Astrocyte (in vitro differentiated cells and primary cell): ENCODE measurements around the gene TRIM7. TPM values are rescaled to one million over a fixed set of nuclear protein-coding genes. Genes with fewer than 3 reads are reported as not detected.

Source experiments
- DNase-seq: peaks from one replicate; pipeline ENCODE4 v3.0.0-alpha.2; 2010; ENCODE audit warnings: low read depth
- FAIRE-seq: peaks from 2 replicates; lab custom pipeline; 2011; peaks lifted over from hg19 to GRCh38; lab: Jason Lieb, UNC
- H2AFZ ChIP-seq: 2 replicates; pipeline ENCODE4 v1.6.0; 2012; ENCODE audit warnings: low read depth, low read length, inconsistent platforms
- H3K27ac ChIP-seq: 2 replicates; pipeline ENCODE4 v1.5.1; 2011; ENCODE audit warnings: low read depth, low read length, inconsistent platforms
- H3K27me3 ChIP-seq: 2 replicates; pipeline ENCODE4 v1.6.0; 2011; ENCODE audit warnings: low read length, inconsistent platforms; ENCODE audit not compliant: insufficient read depth
- H3K36me3 ChIP-seq: 2 replicates; pipeline ENCODE4 v1.5.1; 2011; ENCODE audit warnings: low read length, inconsistent platforms; ENCODE audit not compliant: insufficient read depth
- H3K4me1 ChIP-seq: 2 replicates; pipeline ENCODE4 v1.5.1; 2011; ENCODE audit warnings: low read length, inconsistent platforms; ENCODE audit not compliant: insufficient read depth
- H3K4me2 ChIP-seq: 2 replicates; pipeline ENCODE4 v1.6.0; 2012; ENCODE audit warnings: low read length, inconsistent platforms
- H3K4me3 ChIP-seq: 2 replicates; pipeline ENCODE4 v1.5.1; 2011; ENCODE audit warnings: low read depth, mild to moderate bottlenecking, low read length, inconsistent platforms; ENCODE audit not compliant: insufficient read depth
- H3K79me2 ChIP-seq: 2 replicates; pipeline ENCODE4 v1.6.0; 2012; ENCODE audit warnings: mild to moderate bottlenecking, low read length, inconsistent platforms; ENCODE audit not compliant: insufficient read depth
- H3K9ac ChIP-seq: 2 replicates; pipeline ENCODE4 v1.6.0; 2012; ENCODE audit warnings: mild to moderate bottlenecking, low read length, inconsistent platforms
- H3K9me3 ChIP-seq: 2 replicates; pipeline ENCODE4 v1.5.1; 2012; ENCODE audit warnings: low read depth, mild to moderate bottlenecking, low read length, inconsistent platforms; ENCODE audit not compliant: insufficient read depth
- H4K20me1 ChIP-seq: 2 replicates; pipeline ENCODE4 v1.6.0; 2012; ENCODE audit warnings: low read length, inconsistent platforms; ENCODE audit not compliant: insufficient read depth
- H3K27ac Mint-ChIP-seq: one replicate; pipeline ENCODE4 v1.8.0; 2021; ENCODE audit warnings: mild to moderate bottlenecking, mixed read lengths; ENCODE audit not compliant: unreplicated experiment
- H3K27me3 Mint-ChIP-seq: one replicate; pipeline ENCODE4 v1.8.0; 2021; ENCODE audit warnings: low read depth, mixed read lengths; ENCODE audit not compliant: unreplicated experiment
- H3K36me3 Mint-ChIP-seq: one replicate; pipeline ENCODE4 v1.8.0; 2021; ENCODE audit warnings: low read depth, mixed read lengths; ENCODE audit not compliant: unreplicated experiment
- H3K4me1 Mint-ChIP-seq: one replicate; pipeline ENCODE4 v1.8.0; 2021; ENCODE audit warnings: low read depth, mixed read lengths; ENCODE audit not compliant: unreplicated experiment
- H3K4me3 Mint-ChIP-seq: one replicate; pipeline ENCODE4 v1.8.0; 2021; ENCODE audit warnings: mild to moderate bottlenecking, moderate library complexity, mixed read lengths; ENCODE audit not compliant: unreplicated experiment
- H3K9me3 Mint-ChIP-seq: one replicate; pipeline ENCODE4 v1.8.0; 2021; ENCODE audit warnings: mild to moderate bottlenecking, mixed read lengths; ENCODE audit not compliant: unreplicated experiment
- EZH2 ChIP-seq: IDR thresholded peaks from 2 replicates; pipeline ENCODE4 v1.6.1; 2012; ENCODE audit warnings: mild to moderate bottlenecking, low read length, inconsistent platforms; ENCODE audit not compliant: insufficient read depth
- total RNA-seq: library from RNA; stranded (reverse); gene quantifications from 2 replicates; pipeline ENCODE4 v1.2.1, GENCODE V29; 2021
- TF ChIP-seq, protein P1 (sequence below): IDR thresholded peaks from 2 replicates; pipeline ENCODE4 v1.5.1; 2011; ENCODE audit warnings: low read depth, mild to moderate bottlenecking, inconsistent platforms, low read length, moderate library complexity; ENCODE audit not compliant: insufficient read depth

Gene TRIM7
- total RNA-seq, 1 donor from 2014 or later = 0.27 TPM

DNA sequence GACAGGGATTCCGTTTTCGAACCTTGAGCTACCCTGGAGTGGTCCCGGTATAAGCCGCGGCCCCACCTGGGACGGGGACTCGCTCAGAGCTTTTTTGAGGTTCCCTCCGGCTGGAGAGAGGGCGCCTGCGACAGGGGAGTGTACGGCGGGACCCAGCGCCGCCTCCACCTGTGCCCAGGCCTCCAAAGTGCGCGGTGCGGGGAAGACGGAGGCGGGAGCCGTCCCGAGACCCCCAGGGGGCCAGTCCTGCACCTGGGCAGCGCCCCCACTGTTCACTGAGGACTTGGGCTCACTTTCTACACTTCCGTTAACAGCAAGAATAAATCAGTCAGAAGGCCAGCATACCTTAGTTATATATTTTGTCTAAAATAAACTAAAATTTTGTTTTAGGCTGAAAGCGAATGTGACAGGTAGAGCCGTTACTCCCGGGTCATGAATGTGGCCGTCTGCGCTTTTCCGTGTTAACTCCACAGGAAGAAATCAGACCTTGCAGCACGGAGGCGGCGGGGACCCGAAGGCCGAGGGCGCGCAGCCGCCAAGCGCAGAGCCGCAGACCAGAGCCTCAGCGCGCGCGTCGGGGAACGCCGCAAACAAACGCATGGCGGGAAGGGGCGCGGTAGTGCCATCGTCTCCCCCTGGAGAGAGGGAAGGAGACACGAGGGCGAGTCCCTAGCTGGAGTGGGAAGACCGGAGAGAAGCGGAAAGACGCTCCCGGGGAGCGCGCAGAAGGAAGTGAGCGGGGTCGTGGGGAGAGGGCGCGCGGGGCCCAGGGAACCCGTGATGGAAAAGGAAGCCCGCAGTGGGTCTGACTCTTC is 14.1 kb downstream of the TRIM7 start:
- Histone ChIP-seq H3K9ac (peak overlapping the region; percentile 72), H2AFZ (peak overlapping the region; percentile 94), H3K9me3 (no peaks in the 10 kb centered on the region), H3K4me1 (peaks cover 22% of the 10 kb centered on the region), H3K4me2 (peak overlapping the region; percentile 91), H3K27ac (no peak overlapping the region), H3K27me3 (no peaks in the 10 kb centered on the region), H3K4me3 (peak overlapping the region; percentile 76), H4K20me1 (peaks cover 3% of the 10 kb centered on the region), H3K79me2 (no peaks in the 10 kb centered on the region), H3K36me3 (no peaks in the 10 kb centered on the region)
- FAIRE-seq (no peak), DNase-seq (no peak)
- H3K9me3 Mint-ChIP-seq = peaks cover 2% of the 10 kb centered on the region
- H3K27ac Mint-ChIP-seq = peak overlapping the region; percentile 87
- TF ChIP-seq, protein P1, sequence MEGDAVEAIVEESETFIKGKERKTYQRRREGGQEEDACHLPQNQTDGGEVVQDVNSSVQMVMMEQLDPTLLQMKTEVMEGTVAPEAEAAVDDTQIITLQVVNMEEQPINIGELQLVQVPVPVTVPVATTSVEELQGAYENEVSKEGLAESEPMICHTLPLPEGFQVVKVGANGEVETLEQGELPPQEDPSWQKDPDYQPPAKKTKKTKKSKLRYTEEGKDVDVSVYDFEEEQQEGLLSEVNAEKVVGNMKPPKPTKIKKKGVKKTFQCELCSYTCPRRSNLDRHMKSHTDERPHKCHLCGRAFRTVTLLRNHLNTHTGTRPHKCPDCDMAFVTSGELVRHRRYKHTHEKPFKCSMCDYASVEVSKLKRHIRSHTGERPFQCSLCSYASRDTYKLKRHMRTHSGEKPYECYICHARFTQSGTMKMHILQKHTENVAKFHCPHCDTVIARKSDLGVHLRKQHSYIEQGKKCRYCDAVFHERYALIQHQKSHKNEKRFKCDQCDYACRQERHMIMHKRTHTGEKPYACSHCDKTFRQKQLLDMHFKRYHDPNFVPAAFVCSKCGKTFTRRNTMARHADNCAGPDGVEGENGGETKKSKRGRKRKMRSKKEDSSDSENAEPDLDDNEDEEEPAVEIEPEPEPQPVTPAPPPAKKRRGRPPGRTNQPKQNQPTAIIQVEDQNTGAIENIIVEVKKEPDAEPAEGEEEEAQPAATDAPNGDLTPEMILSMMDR = peak; percentile 13
- no peak for TF ChIP-seq EZH2
- peak overlapping the region; percentile 91 for H3K4me3 Mint-ChIP-seq
- H3K4me1 Mint-ChIP-seq = no peaks in the 10 kb centered on the region
- H3K27me3 Mint-ChIP-seq = no peaks in the 10 kb centered on the region
- H3K36me3 Mint-ChIP-seq = no peaks in the 10 kb centered on the region

DNA sequence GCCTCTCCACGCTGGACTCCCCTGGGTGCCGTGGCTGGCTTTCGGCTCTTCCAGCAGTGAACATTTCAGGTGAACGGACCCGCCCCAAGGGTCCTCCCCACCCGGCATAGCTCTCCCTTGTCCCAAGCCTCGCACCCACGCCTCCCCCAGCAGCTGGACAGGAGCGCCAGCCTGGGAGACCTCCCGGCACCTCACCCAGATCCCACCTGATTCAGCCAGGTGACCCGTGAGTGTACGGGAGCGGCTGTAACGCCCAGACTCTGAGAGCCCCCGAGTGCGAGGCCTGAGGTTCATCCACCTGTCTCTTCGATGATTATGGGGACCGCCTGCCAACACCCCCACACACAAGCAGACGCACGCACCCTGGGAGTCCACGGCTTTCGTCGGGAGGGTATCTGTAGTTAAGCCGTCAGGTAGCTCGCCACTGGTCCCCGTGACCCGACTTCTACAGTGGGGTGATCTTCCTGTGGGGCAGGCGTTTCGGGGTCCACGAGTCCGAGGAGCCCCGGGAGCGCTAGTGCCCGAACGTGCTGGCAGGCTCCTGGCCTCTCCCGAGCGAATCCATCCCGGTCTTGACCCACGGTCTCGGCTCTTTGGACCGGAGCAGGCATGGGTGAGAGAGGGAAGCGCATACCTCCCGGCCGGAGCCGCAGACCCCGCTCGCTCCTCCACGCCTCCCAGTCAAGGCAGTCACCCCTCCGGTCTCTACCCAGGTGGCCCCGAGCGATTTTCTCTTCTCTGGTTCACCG is 14.9 kb downstream of the TRIM7 start:
- Histone ChIP-seq H3K36me3 (no peaks in the 10 kb centered on the region), H3K79me2 (no peaks in the 10 kb centered on the region), H3K4me3 (peak overlapping the region; percentile 76), H3K9ac (peak overlapping the region; percentile 72), H3K4me2 (peak overlapping the region; percentile 91), H3K27ac (no peak overlapping the region), H3K4me1 (peaks cover 22% of the 10 kb centered on the region), H4K20me1 (peaks cover 3% of the 10 kb centered on the region), H3K27me3 (no peaks in the 10 kb centered on the region), H2AFZ (peak overlapping the region; percentile 94), H3K9me3 (no peaks in the 10 kb centered on the region)
- Mint-ChIP-seq H3K4me3 (peak overlapping the region; percentile 91), H3K9me3 (peaks cover 2% of the 10 kb centered on the region), H3K27me3 (no peaks in the 10 kb centered on the region), H3K4me1 (no peaks in the 10 kb centered on the region), H3K27ac (peak overlapping the region; percentile 59), H3K36me3 (no peaks in the 10 kb centered on the region)
- FAIRE-seq (no peak), DNase-seq (no peak)
- TF ChIP-seq, protein P1 = no peak
- no peak for TF ChIP-seq EZH2
